ENCODE data around the gene MICALL1.

Gene MICALL1

DNA sequence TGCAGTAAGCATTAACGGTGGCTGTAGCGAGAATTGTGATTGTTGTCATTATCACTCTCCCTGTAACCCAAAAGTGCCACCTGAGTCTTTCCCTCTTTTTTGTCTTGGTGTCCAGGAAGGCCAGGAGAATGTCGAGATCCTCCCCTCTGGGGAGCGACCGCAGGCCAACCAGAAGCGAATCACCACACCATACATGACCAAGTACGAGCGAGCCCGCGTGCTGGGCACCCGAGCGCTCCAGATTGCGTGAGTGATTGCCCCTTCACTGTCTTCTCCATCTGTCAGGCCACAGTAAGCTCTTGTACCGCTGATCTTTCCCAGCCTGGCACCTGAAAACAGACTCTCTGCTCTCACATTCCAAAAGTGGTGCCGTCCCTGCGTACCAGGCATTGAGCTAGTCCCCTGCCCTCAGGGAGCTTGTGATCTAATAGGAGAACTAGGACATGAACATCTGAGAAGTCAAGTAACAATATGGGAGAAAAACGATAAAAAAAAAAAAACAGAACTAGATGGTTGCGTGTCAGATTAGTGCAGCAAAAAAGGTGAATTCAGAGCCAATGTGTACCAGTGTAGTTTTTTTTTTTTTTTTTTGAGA is 53.2 kb downstream of the MICALL1 start:
- DNase-seq (ENCODE audit: low read depth) = no peak
- H3K4me3 ChIP-seq (ENCODE audit: low read length) = no peak overlapping the region
- TF ChIP-seq, protein P1, sequence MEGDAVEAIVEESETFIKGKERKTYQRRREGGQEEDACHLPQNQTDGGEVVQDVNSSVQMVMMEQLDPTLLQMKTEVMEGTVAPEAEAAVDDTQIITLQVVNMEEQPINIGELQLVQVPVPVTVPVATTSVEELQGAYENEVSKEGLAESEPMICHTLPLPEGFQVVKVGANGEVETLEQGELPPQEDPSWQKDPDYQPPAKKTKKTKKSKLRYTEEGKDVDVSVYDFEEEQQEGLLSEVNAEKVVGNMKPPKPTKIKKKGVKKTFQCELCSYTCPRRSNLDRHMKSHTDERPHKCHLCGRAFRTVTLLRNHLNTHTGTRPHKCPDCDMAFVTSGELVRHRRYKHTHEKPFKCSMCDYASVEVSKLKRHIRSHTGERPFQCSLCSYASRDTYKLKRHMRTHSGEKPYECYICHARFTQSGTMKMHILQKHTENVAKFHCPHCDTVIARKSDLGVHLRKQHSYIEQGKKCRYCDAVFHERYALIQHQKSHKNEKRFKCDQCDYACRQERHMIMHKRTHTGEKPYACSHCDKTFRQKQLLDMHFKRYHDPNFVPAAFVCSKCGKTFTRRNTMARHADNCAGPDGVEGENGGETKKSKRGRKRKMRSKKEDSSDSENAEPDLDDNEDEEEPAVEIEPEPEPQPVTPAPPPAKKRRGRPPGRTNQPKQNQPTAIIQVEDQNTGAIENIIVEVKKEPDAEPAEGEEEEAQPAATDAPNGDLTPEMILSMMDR (IDR thresholded peaks at IDR 0.05; ENCODE audit: insufficient read depth, low read depth, low read length, missing control alignments) = no peak

DNA sequence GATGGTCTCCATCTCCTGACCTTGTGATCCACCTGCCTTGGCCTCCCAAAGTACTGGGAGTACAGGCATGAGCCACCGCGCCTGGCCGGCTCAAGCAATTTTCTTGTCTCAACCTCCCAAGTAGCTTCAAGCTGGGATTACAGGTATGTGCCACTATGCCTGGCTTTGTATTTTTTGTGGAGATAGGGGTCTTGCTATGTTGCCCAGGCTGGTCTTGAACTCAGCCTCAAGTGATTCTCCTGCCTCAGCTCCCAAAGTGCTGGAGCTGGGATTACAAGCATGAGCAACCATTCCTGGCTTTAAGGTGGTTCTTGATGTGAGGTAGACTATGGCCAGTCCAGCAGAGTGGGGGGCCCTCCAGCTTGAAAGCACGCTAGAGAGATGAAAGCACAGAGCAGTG is 55.0 kb downstream of the MICALL1 start:
- no peak overlapping the region for H3K4me3 ChIP-seq (ENCODE audit: low read length)
- DNase-seq (ENCODE audit: low read depth) = no peak
- TF ChIP-seq, protein P1 (IDR thresholded peaks at IDR 0.05; ENCODE audit: insufficient read depth, low read depth, low read length, missing control alignments) = no peak

DNA sequence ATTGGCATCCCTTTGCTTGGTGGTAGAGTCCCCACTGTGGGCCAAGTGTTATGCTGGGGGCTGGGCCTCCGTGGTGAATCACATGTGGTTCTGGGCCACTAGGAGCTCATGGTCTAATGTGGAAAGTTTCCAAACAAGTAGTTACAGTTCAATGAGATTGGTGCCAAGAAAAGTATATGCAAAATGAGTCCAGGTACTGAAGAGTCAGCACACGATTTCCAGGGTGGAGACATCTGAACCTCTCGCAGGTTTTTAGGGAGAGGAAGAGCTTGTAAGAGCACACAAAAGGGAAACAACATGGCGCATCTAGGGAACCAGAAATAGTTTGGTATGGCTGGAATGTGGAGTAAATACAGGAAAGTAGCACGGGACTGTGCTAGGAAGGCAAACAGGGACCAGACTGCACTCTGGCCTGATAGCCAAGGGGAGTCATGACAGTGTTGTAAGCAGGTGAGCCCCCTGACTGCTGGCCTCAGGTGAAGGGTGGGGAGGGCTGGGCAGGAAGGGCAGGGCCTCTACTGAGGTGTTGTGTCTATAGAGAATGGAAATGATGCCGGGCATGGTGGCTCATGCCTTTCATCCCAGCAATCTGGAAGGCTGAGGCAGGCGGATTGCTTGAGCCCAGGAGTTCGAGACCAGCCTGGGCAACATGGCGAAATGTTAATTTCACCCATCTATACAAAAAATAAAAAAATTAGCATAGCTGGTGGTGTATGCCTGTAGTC is 60.0 kb downstream of the MICALL1 start:
- H3K4me3 ChIP-seq (ENCODE audit: low read length) = no peak overlapping the region
- no peak for DNase-seq (ENCODE audit: low read depth)
- TF ChIP-seq, protein P1 (IDR thresholded peaks at IDR 0.05; ENCODE audit: insufficient read depth, low read depth, low read length, missing control alignments) = no peak

DNA sequence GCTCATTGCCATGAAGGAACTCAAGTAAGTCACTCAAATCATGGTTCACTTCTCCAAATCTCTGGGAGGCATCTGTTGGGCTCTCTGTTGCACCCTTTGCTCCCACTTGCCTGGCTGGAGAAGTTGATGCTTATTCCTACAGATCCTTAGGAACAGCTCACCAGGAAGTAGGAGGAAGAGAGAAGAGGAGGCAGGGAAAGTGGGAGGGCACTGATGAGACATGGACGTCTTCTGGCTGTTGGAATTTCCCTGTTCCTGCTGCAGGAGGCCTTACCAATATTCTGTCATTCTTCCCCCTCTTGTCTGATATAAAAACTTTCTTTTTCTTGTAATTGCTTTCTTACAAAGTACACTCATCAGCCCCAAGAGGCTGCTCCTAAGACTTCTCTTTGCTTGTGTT is 61.0 kb downstream of the MICALL1 start:
- no peak overlapping the region for H3K4me3 ChIP-seq (ENCODE audit: low read length)
- TF ChIP-seq, protein P1 (IDR thresholded peaks at IDR 0.05; ENCODE audit: insufficient read depth, low read depth, low read length, missing control alignments) = no peak
- DNase-seq (ENCODE audit: low read depth) = no peak

DNA sequence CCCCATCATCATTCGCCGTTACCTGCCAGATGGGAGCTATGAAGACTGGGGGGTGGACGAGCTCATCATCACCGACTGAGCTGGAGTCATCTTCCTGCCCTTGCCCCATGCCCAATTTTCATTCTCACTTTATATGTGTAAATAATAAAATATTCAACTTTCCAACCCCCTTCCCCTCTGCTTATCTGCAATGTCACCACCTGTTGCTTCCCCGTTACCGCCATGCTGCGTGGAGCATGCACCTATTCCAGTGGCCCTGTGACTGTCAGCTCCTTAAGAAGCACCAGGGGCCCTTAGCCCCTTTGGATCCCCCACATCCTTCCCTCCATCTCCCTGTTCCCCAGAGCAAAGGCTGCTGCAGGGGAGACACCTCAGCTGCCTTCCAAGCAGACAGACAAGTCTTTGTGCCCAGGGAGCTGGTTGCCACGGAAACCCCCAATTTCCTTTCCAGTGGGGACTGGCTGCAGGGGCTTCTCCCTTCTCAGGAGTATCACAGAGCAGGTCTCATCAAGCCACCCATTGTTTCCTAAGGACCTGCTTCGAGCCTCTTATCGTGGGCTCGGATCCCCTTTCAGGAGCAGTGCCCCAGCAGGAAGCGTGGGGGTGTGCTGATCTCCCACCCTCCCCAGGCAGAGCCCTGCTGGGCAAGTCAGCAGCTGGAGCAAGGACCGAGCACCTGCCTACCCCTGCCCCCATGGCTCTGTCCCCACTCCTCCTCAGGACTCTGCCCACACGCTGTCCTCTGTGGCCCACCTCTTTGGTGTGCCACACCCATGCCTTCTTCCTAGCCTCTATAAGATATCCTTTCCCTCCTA is 61.7 kb downstream of the MICALL1 start:
- no peak for DNase-seq (ENCODE audit: low read depth)
- no peak overlapping the region for H3K4me3 ChIP-seq (ENCODE audit: low read length)
- TF ChIP-seq, protein P1 (IDR thresholded peaks at IDR 0.05; ENCODE audit: insufficient read depth, low read depth, low read length, missing control alignments) = no peak

DNA sequence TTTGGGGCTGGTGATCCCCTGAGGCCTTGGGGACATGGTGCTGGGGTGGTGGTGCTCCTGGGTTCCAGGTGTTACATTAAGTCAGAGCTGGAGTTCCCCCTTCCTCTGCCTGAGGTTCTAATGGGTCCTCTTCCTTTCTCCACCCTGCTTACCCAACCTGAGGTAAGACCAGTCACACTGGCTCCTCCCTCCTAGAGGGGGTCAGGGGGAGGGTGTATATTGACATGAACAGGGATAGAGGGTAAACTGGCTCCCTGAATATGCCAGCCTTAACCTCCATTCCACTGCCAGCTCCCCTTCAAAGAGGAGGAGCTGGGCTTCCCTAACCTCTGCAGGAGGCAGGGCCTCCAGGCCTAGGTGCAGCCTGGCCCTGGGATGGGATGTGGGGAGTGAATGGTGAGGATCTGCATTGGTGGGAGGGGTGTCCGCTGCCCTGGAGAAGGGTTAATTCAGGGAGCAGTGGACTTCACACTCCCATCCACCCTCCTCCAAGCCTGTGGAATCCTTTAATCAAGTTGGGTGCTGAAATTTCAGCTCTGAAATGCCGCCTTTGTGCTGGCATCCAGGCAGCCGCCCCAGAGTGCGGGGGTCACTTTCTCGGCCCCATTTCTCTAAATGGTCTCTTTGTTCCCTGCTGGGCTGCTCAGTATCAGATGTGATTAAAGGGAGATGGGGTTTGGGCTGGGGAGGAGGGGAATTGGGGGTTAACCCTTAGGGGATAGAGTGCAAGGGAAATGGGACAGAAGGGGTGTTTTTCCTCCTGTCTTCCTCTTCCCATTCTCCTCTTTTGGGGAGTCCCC is 62.6 kb downstream of the MICALL1 start:
- DNase-seq (ENCODE audit: low read depth) = no peak
- no peak overlapping the region for H3K4me3 ChIP-seq (ENCODE audit: low read length)
- TF ChIP-seq, protein P1 (IDR thresholded peaks at IDR 0.05; ENCODE audit: insufficient read depth, low read depth, low read length, missing control alignments) = no peak

Measured in epithelial cell of esophagus (primary cell).